Right renal pelvis (tissue), 4 donors: ENCODE results near the gene ACTL8. TPM values are rescaled to one million over a fixed set of nuclear protein-coding genes. Genes with fewer than 3 reads are reported as not detected.
"Not testable (repeated sequence)": the region's sequence is repeated elsewhere in the genome, so short reads cannot be mapped to it uniquely, and the experiment has no call there.

Source experiments
- DNase-seq, 4 donors: peaks; one replicate each; pipeline ENCODE4 v3.0.0-alpha.2; 2013; ENCODE audit warnings: low read depth in 4 of 4, low spot score in 3 of 4, missing footprints in 1 of 4
- polyA plus RNA-seq, 4 donors: library from polyadenylated mRNA; unstranded; fragments of 120-200 nt; gene quantifications; one replicate each; pipeline ENCODE4 v1.2.1, GENCODE V29; 2013; ENCODE audit not compliant: insufficient read length in 4 of 4

ACTL8 gene
- polyA plus RNA-seq, 4 donors, result not detected

DNA sequence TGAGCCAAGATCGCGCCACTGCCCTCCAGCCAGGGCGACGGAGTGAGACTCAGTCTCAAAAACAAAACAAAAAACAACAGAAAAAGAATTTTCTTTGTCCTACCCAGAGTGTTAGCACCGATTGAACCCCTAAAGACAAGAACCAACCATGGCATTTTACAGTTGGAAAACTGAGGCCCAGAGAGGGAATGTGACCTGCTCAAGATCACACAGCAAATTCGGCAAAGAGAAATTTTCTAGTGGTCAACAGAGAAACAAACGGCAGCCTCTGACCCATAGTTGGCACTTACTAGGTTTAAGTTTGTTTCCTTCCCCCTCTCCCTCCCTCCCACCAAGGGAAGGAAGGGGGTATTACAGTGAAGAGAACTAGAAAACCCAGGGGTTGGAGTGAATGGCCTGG lies 20.5 kb upstream of the ACTL8 start:
- no peak for DNase-seq

DNA sequence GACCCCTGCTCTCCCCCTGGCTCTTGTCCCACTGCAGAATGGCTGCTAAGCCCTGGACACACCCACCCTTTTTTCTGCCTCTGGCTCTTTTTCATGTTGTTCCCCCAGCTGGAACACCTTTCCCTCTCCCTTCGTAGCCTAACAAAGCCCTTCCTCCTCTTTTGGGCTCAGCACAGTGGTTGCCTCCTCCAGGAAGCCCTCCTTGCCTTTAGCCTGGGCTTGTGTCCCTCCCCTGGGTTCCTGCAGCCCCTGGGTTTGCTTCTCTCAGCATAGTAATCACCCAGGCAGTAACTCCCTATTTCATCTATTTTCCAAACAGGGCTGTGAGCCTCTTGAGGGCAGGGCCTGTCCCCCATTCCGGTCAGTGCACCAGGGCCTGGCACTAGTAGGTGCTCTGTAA lies 19.8 kb upstream of the ACTL8 start:
- no peak for DNase-seq

DNA sequence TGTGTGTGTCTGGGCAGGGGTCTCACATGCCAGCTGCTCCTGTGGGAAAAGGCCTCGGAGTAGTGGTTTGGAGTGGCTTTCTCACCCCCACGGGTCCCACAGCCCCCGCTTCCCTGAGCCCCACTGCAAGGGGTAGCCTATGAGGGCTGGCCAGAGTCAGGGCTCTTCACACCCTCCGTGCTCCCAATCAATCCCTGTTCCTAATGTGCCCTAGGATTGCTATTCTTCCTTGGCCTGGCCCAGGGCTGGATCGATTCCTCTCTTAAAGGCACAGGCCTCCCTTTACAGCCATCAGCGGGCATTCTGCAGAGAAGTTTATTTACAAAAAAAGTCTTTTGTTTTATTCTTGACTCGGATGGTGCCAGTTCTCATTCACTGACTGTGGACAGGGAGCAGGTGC lies 19.3 kb upstream of the ACTL8 start:
- DNase-seq, result no peak

DNA sequence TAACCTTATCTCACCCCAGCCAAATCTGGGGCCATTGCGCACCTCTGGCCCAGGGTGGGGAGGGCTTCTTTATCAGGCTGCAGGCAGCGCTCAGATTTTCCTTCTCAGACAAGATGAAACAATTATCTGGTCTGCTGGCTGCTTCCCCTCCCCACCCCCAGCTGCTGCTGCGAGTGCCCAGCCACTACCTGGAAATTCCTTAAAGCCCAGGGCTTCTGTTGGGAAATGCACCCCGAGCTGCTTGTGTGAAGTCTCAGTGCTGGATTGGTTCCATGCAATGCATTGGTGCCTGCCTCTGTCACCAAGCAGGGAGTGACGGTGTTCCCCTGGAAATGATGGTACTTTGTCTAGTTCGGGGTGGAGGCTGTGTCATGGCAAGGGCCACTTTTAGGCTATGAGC lies 18.5 kb upstream of the ACTL8 start:
- no peak for DNase-seq

DNA sequence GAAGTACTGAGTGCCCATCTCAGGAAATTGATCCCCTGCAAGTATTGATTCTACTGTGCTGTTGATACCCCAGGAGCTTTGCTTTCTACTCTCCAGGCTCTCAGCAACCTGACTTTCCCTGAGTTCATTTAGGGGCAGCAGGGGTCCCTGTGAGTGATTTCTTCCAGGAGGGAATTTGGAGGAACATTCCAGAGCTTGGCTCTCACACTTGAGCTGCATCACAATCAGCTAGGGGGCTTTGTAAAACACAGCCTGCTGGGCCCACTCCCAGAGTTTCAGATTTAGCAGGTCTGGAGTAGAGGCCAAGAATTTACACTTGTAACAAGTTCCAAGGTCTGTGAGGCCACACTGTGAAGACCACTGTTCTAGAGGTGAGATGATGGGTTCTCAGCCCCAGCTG lies 16.1 kb upstream of the ACTL8 start:
- no peak for DNase-seq

DNA sequence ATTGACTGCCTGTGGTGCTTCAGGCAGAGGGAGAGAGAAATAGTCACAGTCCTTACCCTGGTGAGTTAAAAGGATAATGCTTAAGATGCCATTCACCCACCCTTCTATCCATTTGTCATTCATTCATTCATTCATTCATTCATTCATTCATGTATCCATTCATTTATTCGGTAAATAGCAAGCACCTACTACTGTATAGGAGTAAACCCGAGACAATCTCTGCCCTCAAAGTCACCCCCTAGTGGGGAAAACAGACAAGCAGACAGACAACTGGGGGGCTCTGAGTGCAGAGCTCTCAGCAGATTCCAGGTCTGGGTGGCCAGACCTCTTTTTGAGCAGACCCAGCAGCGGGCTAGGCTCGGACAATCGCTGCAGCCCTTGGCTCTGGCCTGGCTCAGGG lies 14.1 kb upstream of the ACTL8 start:
- no peak for DNase-seq

DNA sequence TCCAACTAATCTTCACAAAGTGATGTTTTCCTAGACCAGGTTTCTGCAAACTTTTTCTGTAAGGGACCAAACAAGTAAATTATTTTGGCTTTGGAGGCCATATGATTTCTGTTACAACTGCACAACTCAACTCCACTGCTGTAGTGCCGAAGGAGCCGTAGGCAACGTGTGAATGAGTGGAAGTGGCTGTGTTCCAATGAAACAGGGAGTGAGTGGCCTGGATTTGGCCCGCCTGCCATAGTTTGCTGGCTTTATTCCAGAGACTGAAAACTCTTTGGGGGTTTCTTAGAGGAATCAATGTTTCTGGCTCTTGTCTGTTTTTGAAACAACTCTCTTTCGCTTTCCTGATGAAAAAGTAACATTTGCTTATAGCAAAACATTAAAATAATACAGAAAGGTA lies 12.6 kb upstream of the ACTL8 start:
- no peak for DNase-seq

DNA sequence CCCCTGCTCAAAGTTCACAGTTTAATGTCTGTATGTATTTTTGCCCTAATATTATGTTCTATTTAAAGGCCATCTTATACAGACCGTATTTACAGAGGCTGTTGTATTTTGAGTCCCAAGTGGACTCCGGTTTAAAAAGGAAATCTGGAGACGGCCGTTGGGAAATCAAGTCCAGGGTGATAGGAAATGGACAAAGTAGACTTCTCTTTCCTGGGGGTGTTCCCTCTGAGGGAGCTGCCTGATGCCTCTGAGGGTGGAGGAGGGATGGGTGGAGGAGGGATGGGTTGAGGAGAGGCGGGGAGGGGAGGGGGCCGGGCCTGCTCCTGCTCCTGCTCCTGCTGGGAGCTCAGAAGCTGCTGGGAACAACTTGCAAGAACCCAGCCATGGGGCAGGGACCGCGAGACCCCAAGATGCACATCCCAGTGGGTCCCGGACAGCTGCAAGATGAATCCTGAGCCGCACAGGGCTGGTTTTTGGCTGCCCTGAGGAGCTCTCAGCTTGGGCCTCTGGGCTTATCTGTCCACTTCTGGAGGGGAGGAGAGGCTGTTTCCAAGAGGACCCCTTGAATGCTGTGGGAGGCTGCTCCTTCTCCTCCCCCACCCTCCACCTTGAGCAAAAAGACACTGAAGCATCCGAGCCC lies 12.0 kb upstream of the ACTL8 start:
- DNase-seq, result no peak

DNA sequence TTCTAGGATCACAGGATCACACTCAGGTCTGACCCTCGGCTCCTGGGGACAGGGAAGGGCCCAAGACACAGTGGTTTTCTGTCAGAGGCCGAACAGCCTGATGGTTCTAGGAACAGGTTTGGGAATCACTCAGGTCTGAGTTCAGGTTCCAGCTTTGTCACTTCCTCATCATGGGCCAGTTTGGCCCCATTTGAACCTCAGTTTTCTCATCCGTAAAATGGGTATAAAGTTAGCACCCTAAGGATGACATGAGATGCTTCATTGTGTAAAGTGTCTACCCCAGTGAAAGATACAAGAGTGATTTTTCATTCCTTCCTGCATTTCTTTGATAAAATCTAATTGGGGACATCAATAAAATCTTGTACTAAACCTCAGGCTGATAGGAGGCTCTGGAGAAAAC lies 11.2 kb upstream of the ACTL8 start:
- no peak for DNase-seq

DNA sequence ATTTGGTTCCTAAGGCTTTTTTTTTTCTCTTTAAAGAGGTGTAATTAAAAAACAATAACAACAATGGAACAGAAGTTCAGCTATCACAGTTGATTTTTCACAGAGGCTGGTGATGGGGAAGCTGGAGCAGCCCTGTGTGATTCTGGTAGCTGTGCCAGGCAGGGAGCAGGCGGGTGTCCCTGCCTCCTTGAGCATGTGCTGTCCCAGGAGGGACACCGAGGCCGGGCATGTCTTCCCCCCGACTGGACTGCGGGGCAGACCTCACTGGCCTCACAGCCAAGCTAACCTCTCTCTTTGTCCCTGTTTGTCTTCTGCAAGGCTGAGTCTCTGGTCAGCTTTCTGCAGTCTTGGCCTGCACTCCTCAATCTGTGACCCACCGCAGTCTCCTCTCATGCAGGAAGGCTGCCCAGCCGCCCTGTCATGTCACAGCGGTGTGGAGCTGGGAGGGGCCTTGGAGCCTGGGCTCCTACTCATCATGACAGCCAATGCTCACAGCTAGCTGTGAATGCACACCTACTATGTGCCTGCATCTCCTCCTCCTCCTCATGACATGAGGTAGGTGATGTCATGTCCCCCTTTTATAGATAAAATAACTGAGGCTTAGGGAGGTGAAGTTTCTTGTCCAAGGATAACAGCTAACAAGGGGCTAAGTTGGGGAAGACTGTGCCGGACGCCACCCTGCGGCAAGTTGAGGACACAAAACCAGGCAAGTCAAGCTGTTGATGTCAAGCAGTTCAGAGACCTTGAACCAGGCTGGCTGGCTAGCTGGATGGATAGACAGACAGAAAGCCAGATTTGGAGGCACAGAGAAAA lies 10.3 kb upstream of the ACTL8 start:
- no peak for DNase-seq

DNA sequence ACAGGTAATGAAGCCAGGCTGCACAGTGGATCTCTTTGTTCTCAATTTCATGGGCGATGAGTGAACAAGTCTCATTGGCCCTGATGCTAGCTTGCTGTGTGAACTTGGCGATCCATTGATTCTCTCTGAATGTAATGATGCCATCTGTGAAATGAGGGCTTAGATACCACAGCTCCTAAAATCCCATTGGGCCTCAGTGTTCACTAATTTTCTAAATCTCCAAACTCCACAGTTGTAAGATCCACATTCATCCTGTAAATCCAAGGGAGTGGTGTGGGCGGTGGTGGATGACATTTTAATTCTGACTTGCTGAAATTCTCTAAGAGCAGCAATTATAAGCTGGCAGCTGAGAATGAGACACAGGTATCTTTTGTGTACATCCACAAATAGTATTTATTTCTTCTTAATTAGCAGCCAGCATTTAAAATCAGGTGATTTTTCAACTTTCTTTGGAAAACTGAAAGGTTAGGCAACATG lies 9.6 kb upstream of the ACTL8 start:
- DNase-seq, result no peak

DNA sequence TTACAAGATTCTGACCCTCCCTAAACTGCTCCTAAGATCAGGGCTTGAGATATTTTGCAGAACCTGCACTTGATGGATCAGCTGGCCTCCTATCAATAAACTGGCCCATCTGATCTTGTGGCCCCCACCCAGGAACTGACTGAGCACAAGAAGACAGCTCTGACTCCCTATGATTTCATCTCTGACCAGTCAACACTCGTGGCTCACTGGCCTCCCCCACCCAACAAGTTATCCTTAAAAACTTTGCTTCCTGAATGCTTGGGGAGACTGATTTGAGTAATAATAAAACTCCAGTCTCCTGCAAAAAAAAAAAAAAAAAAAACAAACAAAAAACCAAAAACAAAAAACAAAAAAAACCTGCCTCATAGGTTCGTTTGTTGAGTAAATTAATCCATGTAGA lies 8.9 kb upstream of the ACTL8 start:
- not testable (repeated sequence) for DNase-seq

DNA sequence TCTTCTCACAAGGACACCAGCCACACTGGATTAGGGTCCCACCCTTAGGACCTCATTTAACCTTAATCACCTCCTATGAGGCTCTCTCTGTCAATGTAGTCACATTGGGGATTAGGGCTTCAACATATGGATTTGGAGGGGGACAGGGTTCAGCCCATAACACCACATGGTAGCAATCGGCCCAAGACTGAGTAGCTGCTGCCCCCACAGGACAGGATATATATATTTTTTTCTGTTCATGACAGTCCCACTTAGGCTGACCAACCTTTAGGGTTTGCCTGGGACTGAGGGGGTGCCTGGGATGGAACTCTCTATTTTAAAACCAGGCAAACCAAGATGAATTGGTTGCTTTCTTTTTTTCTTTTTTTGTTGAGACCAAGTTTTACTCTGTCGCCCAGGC lies 8.2 kb upstream of the ACTL8 start:
- no peak for DNase-seq

DNA sequence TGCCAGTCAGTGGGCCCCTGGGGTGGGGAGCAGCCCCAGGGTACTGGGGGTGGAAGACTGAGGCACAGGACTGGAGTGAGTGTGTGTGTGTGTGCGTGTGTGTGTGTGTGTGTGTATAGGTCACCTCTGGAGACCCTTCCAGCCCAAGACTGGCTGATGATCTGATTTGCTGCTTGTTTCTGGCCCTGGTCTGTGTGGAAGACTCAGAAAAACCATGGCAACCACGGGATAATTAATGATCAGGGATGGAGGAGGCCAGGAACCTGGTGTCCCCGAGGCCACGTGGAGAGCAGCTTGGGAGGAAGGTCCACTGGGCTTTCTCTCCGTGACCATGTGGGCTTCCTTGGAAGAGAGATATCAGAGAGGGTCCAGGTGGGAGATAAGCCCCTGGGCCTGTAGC lies 4.8 kb upstream of the ACTL8 start:
- no peak for DNase-seq

DNA sequence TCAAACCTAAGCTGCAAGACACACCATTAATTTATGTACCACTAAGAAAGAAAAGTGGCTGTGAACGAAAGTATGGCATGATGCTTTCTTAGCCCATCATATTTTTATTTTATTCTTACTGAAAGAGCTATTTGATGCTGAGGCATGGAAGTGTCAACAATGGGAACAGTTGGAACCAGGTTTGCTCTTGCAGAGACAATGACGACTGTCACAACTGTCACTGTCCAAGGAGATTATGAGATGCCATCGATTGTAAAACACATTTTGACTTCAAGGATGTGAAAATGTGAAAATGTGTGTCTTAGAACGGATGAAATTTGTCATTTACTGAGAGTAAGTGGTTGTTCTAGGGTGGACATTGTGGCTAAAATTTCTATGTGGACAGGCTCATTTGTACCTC lies 2.8 kb upstream of the ACTL8 start:
- DNase-seq, result no peak

DNA sequence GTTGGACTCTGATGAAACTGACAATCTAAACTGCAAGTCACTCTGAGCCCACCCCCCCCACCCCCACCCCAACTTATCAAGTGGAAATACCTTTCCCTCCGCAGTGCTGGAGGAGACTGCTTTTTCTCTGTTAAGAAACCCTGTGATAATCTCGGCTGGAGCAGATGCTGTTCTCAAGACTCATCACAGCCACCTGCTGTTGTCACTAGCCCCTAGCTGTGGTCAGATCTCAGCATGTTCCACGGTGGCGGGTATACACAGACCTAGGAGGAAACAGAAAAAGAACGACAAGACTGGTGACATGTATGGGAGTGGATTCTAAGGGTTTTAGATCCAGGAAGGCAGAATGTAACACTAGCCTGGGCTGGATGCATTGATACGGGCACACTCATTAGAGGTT lies 2.3 kb downstream of the ACTL8 start:
- DNase-seq, result no peak

DNA sequence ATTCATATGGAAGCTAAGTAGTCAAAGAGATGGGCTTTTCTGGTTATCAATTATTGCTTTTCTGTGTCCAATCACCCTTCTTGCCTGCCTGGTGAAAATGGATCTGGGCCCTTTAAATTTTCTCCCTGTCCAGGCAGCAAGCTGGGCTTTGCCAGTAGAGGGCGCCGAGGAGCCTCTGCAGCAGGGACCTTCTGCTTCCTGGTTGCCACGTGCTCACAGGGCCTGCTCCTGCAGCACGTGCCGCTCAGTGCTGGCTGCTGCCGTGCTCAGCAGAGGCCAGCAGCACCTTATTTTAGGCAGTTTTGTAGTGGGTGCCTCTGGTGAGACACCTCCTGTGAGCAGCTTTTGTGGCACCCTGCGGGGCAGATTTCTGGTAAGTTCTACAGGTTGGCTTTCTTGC lies 4.0 kb downstream of the ACTL8 start:
- no peak for DNase-seq

DNA sequence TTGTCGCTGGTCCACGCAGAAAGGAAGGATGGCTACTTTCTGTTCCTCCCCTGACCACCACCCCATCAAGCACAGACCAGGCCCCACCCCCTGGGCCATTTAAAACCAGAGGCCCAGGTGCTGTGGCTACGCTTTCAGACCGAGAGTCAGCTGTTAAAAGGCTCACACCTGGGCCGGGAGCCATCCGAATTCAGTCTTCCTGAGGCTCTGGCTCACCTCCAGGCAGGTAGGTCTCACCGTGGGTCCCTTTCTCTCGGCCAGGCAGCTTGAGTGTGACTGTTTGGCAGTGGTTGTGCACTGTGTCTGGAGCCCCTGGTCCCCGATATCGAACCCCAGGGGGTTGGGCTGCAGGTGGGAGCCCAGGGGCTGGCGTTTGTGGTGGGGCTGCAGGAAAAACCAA lies 7.2 kb downstream of the ACTL8 start:
- DNase-seq, result no peak

DNA sequence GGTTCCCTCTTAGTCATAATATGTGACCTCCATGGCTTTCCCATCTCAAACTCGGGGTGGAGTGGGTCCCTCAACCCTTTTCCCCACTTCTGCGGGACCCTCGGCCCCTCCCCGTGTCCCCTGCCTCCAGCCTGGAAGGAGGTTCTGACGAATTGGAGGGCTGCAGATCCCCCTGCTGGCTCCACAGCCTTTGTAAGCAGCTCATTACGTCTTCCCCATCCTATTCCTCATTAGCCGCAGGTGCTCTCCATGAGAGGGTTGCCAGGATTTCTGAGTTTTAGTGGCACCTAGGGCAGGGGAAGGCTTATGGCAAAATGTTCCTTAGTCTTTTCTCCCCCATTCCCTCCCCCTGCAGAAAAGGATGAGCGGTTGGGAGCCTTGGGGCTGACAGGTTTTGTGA lies 8.3 kb downstream of the ACTL8 start:
- DNase-seq, result no peak

DNA sequence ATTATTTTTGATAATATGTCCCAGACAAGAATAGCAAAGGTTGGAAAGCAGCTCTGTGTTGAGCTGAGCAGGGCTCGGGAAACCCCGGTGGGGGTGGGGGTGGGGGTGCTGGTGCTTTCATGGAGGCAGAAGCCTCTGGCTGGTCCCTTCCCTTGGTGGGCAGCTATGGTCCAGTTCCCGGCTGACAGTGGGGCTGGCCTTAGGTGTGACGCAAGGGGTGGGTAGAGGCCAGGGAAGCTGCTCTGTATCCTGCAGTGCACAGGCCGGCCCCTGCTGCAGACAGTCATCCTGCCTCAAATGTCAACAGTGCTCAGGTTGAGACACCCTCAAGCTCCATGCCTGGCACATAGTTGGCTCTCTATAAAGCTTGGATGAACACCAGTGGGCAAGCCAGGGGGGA lies 8.9 kb downstream of the ACTL8 start:
- no peak for DNase-seq

DNA sequence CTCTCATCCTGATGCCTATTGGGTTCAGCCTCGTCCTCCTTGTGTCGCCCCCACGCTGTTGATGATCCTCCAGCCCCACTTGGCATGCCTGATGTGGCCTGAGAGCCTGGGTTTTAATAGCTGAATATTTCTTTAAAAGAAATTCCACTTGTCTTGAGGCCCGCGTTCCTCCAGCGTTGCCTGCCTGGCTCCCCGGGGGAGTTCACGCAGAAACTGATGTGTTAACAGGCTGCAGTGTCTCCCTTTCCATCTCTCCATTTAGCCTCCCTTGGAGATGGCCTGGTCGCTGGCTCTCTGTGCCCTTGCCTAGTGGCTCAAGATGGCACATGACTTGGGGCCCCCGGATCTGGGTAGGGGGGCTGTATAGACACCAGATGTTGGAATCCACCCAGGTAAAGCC lies 9.5 kb downstream of the ACTL8 start:
- DNase-seq, result no peak
